WTC11 (cell line): ENCODE results near the gene CATSPER1.

Experiments used
- CBFB ChIP-seq: sonication (generic); formaldehyde crosslinking; IDR thresholded peaks from 2 replicates; pipeline ENCODE4 v1.8.1; 2022; ENCODE audit warnings: mild to moderate bottlenecking, low read depth, missing genetic modification reagents
- CREM ChIP-seq: sonication (generic); formaldehyde crosslinking; IDR thresholded peaks from 2 replicates; pipeline ENCODE4 v1.8.1; 2022; ENCODE audit warnings: mild to moderate bottlenecking, missing genetic modification reagents, moderate library complexity
- GABPB1 ChIP-seq: sonication (generic); formaldehyde crosslinking; IDR thresholded peaks from 2 replicates; pipeline ENCODE4 v1.8.1; 2023; ENCODE audit warnings: mild to moderate bottlenecking, missing genetic modification reagents
- GRHL2 ChIP-seq: fragments of 250-450 bp; sonication (Bioruptor Pico); IDR thresholded peaks from 2 replicates; pipeline ENCODE4 v1.8.0; 2022; ENCODE audit warnings: mild to moderate bottlenecking, moderate library complexity; ENCODE audit not compliant: insufficient replicate concordance, severe bottlenecking
- NR2C2 ChIP-seq: sonication (generic); formaldehyde crosslinking; IDR thresholded peaks from 2 replicates; pipeline ENCODE4 v1.8.0; 2022; ENCODE audit warnings: mild to moderate bottlenecking, missing genetic modification reagents
- TP53 ChIP-seq: sonication (generic); formaldehyde crosslinking; IDR thresholded peaks from 2 replicates; pipeline ENCODE4 v1.8.1; 2023; ENCODE audit warnings: mild to moderate bottlenecking, missing genetic modification reagents
- ZNF263 ChIP-seq: sonication (generic); formaldehyde crosslinking; IDR thresholded peaks from 2 replicates; pipeline ENCODE4 v1.8.1; 2022; ENCODE audit warnings: low read depth, mild to moderate bottlenecking, moderate library complexity, missing genetic modification reagents
- TF ChIP-seq, protein P1 (sequence below): sonication (generic); formaldehyde crosslinking; IDR thresholded peaks from 2 replicates; pipeline ENCODE4 v1.8.1; 2022; ENCODE audit warnings: low read depth, mild to moderate bottlenecking, moderate library complexity, missing genetic modification reagents, borderline replicate concordance
- TF ChIP-seq, protein P2 (sequence below): fragments of 200-600 bp; IDR thresholded peaks from 2 replicates; pipeline ENCODE4 v1.8.0; 2022; ENCODE audit warnings: antibody characterized with exemption
- TF ChIP-seq, protein P3 (sequence below): sonication (generic); formaldehyde crosslinking; IDR thresholded peaks from 2 replicates; pipeline ENCODE4 v1.8.1; 2023; ENCODE audit warnings: mild to moderate bottlenecking, missing genetic modification reagents, borderline replicate concordance
- TF ChIP-seq, protein P4 (sequence below): sonication (generic); formaldehyde crosslinking; IDR thresholded peaks from 2 replicates; pipeline ENCODE4 v1.8.1; 2022; ENCODE audit warnings: low read depth, missing genetic modification reagents, borderline replicate concordance
- TF ChIP-seq, protein P5 (sequence below): fragments of 250-450 bp; sonication (Bioruptor Pico); IDR thresholded peaks from 2 replicates; pipeline ENCODE4 v1.9.0; 2021; ENCODE audit warnings: mild to moderate bottlenecking, borderline replicate concordance
- TF ChIP-seq, protein P6 (sequence below): sonication (generic); formaldehyde crosslinking; IDR thresholded peaks from 2 replicates; pipeline ENCODE4 v1.8.1; 2023; ENCODE audit warnings: mild to moderate bottlenecking, missing genetic modification reagents, moderate library complexity
- TF ChIP-seq, protein P7 (sequence below): fragments of 250-450 bp; sonication (Bioruptor Pico); IDR thresholded peaks from 2 replicates; pipeline ENCODE4 v1.9.0; 2021; ENCODE audit warnings: moderate library complexity, mild to moderate bottlenecking, inconsistent platforms, borderline replicate concordance

DNA sequence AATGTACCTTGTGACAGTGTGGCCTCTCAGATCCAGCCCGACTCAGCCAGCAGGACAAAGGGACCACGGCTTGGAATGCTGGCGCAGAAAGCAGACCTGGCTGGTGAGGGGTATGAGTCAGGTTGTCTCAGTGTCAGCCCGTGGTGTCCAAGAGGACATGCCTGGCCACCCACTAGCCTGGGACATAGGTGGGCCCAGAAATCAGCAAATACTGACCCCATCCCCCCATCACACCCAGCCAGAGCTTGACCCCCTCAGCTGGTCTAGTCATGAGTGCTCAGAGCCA lies 19.4 kb downstream of the CATSPER1 start:
- TF ChIP-seq, protein P1, sequence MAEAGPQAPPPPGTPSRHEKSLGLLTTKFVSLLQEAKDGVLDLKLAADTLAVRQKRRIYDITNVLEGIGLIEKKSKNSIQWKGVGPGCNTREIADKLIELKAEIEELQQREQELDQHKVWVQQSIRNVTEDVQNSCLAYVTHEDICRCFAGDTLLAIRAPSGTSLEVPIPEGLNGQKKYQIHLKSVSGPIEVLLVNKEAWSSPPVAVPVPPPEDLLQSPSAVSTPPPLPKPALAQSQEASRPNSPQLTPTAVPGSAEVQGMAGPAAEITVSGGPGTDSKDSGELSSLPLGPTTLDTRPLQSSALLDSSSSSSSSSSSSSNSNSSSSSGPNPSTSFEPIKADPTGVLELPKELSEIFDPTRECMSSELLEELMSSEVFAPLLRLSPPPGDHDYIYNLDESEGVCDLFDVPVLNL (CRISPR knock-in tag) = no peak
- TF ChIP-seq TP53 = no peak
- TF ChIP-seq GABPB1 (CRISPR knock-in tag) = no peak
- TF ChIP-seq, protein P2, sequence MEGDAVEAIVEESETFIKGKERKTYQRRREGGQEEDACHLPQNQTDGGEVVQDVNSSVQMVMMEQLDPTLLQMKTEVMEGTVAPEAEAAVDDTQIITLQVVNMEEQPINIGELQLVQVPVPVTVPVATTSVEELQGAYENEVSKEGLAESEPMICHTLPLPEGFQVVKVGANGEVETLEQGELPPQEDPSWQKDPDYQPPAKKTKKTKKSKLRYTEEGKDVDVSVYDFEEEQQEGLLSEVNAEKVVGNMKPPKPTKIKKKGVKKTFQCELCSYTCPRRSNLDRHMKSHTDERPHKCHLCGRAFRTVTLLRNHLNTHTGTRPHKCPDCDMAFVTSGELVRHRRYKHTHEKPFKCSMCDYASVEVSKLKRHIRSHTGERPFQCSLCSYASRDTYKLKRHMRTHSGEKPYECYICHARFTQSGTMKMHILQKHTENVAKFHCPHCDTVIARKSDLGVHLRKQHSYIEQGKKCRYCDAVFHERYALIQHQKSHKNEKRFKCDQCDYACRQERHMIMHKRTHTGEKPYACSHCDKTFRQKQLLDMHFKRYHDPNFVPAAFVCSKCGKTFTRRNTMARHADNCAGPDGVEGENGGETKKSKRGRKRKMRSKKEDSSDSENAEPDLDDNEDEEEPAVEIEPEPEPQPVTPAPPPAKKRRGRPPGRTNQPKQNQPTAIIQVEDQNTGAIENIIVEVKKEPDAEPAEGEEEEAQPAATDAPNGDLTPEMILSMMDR = no peak
- no peak for TF ChIP-seq NR2C2 (CRISPR knock-in tag)
- no peak for TF ChIP-seq ZNF263 (CRISPR knock-in tag)
- TF ChIP-seq, protein P3, sequence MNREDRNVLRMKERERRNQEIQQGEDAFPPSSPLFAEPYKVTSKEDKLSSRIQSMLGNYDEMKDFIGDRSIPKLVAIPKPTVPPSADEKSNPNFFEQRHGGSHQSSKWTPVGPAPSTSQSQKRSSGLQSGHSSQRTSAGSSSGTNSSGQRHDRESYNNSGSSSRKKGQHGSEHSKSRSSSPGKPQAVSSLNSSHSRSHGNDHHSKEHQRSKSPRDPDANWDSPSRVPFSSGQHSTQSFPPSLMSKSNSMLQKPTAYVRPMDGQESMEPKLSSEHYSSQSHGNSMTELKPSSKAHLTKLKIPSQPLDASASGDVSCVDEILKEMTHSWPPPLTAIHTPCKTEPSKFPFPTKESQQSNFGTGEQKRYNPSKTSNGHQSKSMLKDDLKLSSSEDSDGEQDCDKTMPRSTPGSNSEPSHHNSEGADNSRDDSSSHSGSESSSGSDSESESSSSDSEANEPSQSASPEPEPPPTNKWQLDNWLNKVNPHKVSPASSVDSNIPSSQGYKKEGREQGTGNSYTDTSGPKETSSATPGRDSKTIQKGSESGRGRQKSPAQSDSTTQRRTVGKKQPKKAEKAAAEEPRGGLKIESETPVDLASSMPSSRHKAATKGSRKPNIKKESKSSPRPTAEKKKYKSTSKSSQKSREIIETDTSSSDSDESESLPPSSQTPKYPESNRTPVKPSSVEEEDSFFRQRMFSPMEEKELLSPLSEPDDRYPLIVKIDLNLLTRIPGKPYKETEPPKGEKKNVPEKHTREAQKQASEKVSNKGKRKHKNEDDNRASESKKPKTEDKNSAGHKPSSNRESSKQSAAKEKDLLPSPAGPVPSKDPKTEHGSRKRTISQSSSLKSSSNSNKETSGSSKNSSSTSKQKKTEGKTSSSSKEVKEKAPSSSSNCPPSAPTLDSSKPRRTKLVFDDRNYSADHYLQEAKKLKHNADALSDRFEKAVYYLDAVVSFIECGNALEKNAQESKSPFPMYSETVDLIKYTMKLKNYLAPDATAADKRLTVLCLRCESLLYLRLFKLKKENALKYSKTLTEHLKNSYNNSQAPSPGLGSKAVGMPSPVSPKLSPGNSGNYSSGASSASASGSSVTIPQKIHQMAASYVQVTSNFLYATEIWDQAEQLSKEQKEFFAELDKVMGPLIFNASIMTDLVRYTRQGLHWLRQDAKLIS = no peak
- TF ChIP-seq, protein P4, sequence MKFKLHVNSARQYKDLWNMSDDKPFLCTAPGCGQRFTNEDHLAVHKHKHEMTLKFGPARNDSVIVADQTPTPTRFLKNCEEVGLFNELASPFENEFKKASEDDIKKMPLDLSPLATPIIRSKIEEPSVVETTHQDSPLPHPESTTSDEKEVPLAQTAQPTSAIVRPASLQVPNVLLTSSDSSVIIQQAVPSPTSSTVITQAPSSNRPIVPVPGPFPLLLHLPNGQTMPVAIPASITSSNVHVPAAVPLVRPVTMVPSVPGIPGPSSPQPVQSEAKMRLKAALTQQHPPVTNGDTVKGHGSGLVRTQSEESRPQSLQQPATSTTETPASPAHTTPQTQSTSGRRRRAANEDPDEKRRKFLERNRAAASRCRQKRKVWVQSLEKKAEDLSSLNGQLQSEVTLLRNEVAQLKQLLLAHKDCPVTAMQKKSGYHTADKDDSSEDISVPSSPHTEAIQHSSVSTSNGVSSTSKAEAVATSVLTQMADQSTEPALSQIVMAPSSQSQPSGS (CRISPR knock-in tag) = no peak
- TF ChIP-seq, protein P5, sequence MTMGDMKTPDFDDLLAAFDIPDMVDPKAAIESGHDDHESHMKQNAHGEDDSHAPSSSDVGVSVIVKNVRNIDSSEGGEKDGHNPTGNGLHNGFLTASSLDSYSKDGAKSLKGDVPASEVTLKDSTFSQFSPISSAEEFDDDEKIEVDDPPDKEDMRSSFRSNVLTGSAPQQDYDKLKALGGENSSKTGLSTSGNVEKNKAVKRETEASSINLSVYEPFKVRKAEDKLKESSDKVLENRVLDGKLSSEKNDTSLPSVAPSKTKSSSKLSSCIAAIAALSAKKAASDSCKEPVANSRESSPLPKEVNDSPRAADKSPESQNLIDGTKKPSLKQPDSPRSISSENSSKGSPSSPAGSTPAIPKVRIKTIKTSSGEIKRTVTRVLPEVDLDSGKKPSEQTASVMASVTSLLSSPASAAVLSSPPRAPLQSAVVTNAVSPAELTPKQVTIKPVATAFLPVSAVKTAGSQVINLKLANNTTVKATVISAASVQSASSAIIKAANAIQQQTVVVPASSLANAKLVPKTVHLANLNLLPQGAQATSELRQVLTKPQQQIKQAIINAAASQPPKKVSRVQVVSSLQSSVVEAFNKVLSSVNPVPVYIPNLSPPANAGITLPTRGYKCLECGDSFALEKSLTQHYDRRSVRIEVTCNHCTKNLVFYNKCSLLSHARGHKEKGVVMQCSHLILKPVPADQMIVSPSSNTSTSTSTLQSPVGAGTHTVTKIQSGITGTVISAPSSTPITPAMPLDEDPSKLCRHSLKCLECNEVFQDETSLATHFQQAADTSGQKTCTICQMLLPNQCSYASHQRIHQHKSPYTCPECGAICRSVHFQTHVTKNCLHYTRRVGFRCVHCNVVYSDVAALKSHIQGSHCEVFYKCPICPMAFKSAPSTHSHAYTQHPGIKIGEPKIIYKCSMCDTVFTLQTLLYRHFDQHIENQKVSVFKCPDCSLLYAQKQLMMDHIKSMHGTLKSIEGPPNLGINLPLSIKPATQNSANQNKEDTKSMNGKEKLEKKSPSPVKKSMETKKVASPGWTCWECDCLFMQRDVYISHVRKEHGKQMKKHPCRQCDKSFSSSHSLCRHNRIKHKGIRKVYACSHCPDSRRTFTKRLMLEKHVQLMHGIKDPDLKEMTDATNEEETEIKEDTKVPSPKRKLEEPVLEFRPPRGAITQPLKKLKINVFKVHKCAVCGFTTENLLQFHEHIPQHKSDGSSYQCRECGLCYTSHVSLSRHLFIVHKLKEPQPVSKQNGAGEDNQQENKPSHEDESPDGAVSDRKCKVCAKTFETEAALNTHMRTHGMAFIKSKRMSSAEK (CRISPR knock-in tag) = no peak
- TF ChIP-seq, protein P6, sequence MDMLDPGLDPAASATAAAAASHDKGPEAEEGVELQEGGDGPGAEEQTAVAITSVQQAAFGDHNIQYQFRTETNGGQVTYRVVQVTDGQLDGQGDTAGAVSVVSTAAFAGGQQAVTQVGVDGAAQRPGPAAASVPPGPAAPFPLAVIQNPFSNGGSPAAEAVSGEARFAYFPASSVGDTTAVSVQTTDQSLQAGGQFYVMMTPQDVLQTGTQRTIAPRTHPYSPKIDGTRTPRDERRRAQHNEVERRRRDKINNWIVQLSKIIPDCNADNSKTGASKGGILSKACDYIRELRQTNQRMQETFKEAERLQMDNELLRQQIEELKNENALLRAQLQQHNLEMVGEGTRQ (CRISPR knock-in tag) = no peak
- TF ChIP-seq GRHL2 (CRISPR knock-in tag) = no peak
- TF ChIP-seq CREM = no peak
- TF ChIP-seq, protein P7, sequence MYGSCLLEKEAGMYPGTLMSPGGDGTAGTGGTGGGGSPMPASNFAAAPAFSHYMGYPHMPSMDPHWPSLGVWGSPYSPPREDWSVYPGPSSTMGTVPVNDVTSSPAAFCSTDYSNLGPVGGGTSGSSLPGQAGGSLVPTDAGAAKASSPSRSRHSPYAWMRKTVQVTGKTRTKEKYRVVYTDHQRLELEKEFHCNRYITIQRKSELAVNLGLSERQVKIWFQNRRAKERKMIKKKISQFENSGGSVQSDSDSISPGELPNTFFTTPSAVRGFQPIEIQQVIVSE (CRISPR knock-in tag) = no peak
- TF ChIP-seq CBFB (CRISPR knock-in tag) = no peak
